Eye (tissue), 1 donor: ENCODE results near the gene KRTAP10-1.

Experiments
- DNase-seq: peaks from one replicate; pipeline ENCODE4 v3.0.0-alpha.2; 2015

KRTAP10-1 gene

DNA sequence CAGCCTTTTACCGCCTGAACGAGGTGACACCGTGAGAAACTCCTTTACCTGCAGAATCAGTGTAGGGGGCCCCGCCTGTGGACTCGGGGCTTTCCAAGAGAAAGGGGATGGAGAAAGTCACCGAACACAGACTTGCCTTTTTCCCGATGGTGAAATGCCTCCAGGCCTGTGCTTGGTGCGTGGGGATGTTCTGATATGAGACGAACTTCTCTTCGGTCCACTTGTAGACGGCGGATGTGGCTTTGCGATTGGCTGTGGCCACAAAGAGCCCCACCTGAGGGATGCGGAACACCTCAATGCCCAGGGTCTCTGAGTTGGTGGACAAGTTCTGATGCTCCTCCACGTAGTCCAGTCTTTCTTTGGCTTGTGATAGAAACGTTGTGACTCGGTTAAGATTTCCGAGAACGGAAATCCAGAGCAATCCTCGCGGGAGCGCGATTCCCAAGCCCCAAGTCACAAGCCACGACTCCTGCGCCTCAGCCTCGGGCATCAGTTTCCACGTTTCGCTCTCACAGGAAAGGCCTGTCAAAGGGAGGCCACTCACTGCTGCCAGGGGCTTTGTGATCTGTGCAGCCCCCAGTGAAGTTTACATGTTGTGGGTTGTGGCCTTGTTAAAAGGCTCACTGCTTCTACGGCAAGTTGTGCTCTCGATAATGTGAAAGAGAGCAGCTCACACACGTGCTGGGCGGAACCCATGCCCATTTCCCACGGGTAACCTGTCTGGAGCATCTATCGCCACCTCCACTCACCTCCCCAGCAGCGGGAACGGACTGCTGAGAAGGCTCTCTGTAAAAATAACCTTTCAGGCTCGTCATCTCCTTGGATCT is 12.6 kb downstream of the KRTAP10-1 start:
- DNase-seq: no peak

DNA sequence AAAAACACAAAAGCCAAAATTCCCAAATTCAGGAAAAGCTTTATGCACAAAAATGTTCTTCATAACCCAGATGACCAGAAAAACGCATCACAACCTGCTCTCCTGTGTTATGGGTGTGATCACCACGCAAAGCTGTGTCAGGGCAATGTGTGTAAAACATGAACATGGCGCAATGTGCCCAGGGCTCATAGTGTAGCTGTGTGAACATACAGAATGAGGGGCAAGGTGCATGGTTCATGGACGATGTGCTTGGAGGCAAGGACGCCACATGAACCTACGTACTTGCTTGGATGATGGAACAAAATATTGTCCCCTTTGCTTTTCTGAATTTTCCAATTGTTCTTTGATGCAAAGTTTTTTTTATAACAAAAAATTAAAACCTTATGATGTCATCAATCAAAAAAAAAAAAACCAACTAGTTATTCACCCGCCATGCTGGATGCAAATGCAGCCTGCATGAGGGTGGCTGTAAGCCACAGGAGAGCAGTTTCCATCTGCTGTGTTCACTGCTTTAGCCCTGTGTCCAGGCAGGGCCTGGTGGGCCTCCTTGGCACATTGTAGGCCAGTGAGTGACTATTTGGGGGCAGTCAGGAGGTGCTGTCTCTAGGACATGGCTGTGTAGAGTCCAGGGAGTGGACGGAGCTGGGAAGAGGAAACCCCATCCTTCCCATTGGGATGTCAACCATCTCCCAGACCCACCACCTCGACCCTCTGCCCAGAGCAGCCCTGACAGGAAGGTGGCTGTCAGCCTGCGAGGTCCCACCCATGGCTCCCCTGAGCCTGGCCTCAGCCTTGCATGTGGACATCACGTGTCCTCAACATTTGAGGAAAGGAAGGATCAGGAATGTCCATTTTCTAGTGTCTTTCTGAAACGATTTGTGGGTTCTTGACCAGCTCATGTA is 13.6 kb downstream of the KRTAP10-1 start:
- DNase-seq: no peak

DNA sequence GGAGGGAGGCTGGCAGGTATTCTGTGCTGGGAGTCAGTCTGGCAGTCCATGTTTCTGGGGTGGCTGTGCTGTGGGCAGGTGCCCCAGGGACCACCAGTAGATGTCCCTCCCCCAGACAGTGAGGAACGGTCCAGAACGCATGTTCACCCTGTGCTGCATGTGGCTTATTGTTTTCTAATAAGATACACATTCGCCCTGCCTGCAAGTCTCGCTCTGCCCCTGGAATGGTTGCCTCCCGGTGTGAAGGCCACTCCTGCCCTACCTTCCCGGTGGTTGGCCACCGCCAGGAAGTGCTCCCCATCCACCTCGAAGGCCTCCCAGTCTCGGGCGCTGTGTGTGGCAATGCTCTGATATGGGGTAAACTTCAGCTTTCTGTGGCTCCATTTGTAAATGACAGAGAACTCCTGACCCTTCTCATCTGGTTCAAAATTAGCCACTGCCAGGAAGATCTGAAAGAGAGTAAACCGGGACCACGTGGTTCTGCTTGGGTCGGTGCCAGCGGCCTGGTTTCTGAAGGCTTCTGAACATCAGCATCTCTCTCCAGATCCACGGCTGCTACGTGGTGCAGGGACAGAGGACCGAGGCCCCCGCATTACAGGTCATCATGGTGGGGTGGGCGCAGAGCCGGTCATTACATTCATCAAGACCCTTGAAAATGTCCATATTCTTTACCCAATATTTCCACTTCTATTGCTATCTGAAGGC is 14.5 kb downstream of the KRTAP10-1 start:
- DNase-seq: no peak

DNA sequence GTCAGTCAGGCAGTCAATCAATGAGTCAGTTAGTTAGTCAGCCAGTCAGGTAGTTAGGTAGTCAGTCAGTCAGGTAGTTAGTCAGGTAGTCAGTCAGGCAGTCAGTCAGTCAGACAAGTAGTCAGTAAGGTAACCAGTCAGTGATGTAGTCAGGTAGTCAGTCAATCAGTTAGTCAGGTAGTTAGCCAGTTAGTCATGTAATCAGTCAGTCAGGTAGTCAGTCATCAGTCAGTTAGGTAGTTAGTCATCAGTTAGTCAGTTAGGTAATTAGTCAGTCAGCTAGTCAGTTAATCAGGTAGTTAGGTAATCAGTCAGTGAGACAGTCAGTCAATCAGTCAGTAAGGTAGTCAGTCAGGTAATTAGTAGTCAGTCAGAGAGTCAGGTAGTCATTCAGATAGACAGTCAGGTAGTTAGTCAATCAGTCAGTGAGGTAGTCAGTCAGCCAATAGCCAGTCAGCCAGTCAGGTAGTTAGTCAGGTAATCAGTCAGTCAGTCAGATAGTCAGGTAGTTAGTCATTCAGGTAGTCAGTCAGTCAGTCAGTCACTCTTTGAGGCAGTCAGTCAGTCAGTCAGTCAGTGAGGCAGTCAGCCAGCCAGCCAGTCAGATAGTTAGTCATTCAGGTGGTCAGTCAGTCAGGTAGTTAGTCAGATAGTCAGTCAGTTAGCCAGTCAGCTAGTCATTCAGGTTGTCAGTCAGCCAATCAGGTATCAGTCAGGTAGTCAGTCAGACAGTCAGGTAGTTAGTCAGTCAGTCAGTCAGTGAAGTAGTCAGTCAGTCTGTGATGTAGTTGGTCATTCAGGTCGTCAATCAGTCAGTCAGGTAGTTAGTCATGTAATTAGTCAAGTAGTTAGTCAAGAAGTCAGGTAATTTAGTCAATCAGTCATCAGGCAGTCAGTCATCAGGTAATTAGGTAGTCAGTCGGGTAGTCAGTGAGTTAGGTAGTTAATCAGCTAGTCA is 15.3 kb downstream of the KRTAP10-1 start:
- DNase-seq: no peak

DNA sequence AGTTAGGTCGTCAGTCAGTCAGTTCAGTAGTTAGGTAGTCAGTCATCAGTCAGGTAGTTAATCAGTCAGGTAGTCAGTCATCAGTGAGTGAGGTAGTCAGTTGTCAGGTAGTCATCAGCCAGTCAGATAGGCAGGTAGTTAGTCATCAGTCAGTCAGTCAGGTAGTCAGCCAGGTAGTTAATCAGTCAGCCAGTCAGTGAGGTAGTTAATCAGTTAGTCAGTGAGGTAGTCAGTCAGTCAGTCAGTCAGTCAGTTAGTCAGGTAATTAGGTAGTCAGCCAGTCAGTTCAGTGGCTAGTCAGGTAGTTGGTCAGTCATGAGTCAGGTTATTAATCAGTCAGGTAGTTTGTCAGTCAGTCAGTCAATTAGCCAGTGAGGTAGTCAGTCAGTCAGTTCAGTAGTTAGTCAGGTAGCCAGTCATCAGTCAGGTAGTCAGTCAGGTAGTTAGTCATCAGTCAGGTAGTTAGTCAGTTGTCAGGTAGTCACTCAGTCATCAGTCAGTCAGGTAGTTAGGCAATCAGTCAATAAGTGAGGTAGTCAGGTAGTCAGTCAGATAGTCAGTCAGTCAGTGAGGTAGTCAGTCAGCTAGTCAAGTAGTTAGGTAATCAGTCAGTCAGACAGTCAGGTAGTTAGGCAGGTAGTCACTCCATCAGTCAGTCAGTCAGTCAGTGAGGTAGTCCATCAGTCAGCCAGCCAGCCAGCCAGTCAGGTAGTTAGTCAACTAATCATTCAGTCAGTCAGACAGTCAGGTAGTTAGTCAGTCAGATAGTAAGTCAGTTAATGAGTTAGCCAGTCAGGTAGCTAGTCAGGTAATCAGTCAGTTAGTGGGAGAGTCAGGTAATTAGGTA is 16.2 kb downstream of the KRTAP10-1 start:
- DNase-seq: no peak

DNA sequence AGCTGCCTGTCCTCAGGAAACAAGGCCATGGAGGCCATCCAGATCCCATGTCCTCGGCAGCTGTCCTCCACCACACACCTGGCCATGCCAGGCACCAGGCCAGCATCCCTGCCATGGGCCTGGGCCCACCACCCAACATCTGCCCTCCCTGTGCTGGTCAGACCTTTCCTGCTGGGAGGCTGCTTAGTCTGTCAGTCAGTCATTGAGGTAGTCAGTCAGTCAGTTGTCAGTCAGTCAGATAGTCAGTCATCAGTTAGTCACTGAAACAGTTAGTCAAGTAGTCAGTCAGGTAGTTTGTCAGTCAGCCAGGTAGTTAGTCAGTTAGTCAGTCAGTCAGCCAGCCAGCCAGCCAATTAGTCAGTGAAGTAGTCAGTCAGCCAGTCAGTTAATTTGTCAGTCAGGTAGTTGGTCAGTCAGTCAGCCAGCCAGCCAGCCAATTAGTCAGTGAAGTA is 17.2 kb downstream of the KRTAP10-1 start:
- DNase-seq: no peak

DNA sequence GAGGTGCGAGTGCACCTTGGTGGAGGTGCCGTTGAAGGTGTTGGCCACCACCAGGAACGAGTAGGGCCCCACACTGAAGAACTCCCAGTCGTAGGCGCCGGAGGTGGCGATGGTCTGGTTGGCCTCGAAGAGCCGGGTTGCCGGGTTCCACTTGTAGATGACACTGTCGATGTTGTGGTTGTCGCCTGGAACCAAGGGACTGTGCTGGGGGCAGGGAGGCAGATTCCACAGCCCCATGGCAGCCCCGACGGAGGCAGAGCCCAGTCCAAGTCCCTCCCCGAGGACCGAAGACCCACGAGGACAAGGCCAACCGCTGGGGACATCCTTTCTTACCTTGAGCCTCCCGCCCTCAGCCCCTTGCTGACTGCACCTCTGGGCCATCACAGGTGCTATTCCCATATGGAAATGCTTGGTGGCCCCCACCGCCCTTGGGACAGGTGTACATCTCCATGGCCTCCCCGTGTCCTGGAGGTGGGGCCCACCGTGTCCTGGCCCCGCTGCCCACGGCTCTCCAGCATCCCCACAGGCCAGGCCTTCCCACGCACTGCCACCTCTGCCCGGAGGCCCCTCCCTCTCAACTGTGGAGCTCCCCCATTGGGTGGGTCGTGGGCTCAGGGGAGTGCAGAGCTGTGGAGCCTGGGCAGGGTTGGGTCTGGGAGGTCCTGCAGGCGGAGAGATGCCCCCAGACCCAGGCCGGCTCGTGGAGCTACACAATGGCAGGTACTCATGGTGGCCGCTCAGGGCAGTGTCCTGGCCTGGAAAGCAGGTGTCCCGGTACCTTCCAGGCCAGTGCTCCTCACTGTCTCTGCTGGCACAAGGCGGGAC is 17.9 kb downstream of the KRTAP10-1 start:
- no peak for DNase-seq

DNA sequence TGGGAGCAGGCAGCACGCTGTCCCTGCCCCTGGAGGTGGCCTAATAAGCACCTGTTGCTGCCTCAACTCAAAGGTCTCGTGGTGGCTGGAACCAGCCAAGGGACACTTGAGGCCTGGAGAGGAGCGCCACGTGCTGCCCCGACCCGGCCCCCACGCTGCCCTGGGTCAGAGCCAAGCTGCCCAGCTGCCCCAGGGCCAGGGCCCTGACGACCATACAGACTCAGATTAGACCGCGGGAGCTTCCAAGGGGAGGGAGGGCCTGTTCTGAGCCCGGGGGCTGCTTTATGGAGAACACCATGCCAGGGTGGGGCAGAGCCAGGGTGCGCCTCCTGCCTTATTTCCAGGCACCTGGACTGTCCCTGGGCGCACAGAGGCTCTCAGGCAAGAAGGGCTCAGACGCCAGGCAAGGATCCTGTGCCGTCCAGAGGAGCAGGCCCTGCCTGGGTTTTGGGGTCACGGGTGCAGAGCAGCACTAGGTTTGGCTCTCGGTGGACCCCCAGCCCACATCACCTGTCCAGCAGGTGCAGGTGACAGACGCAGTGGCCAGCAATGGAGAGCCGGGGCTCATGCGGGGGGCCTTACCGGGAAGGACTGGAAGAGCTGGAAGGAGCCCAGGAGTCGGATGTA is 18.6 kb downstream of the KRTAP10-1 start:
- no peak for DNase-seq

DNA sequence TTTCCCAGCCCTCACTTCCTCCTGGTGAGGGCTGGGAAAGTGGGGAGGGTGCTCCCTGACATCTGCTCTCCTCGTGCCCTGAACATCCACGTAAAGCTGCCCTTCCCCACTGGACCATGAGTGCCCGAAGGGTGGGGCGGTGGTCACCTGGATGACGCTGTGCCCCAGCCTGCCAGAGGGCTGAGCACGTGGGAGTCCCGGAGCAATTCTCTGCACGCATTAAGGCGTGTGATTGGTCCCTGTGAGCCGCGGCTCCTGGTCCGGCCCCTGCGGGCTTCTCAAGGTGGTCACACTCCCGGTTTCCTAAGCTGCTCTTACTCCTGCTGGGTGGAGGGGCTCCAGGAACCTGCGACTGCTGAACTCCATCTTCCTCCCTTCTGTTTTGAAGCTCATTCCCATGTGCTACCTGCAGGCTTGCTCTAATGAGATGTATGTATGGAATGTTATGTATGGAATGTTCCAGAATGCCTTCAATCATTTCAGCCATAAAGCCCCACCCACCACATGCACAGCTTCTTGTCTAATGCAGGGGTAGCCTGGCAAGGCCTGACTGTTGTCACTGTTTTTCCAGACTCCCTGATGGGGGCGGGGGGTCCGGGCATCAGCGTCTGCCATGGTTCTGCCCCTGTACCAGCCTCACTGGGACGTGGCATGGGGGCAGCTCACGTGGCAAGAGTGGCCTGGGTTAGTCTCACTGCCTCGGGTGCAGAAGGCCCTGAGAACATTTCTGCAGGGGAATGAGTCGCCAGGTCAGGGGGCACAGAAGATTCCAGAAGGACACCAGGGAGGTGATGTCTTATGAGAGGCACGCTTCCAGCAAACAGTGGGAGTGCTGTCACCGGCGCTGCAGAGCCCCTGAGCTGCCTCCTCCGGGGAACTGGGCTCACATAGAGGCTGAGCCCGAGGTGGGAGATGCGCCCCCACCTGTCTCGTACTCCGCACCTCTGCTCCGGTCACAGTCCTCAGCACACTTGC is 19.4 kb downstream of the KRTAP10-1 start:
- no peak for DNase-seq

DNA sequence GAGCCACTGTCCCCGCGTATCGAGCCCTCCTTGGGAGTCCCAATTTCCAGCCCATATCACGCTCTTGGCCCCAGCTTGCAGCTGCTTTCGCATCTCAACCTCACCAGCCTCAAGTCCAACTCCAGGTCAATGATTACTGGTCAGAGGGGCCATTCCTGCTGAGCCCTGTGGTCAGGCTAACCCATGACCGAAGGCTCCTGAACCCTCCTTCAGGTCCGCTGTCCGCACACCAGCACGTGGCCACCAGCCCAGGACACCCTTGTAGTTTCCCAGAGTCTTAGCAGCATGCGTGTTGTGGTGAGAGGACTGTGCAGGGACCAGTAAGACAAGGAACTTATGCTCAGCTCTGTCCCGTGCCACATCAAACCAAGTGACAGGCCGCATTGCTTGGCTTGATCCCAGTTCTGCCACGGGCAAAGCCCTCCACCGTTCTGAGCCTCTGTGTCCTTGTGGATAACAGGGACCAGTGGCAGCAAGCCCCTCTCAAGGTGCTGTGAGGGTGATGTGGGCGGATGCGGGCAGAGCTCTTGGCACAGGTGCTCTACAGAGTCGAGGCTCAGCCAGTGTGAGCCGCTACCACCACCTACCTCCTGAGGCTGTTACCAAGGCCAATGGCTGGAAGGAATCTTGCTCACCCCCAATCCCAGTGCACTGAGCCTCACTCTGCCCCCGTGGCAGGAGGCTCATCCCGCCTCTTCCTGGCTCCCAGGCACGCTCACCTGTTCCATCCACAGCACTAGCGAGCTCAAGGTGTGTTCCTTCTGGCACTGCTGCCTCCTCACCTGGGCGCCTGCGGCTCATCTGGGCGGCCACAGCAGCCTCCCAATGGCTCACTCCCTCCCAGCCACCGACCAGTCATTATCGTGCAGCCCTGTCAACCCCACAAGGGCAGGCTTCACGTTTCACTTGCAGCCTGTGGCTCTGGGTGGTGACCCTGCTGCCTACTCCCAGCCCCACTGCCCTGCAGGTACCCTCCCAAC is 20.4 kb downstream of the KRTAP10-1 start:
- DNase-seq: no peak

DNA sequence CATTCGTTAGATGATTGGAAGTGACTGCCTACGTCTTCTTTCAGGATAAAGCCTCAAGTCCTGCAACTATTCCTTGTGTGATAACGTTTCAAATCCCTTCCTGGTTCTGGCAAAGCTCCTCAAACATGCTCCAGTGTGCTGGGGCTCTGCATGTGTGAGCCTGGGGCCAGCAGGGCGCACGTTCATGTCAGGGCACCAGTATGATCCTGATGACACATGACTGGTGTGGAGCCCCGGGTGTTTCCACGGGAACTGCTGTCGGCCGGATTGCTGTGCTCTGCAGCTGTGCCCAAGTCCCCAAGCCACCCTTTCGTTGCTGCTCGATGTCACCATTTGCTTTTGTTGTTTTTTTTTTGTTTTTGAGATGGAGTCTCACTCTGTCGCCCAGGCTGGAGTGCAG is 21.3 kb downstream of the KRTAP10-1 start:
- peak; percentile 78 for DNase-seq

DNA sequence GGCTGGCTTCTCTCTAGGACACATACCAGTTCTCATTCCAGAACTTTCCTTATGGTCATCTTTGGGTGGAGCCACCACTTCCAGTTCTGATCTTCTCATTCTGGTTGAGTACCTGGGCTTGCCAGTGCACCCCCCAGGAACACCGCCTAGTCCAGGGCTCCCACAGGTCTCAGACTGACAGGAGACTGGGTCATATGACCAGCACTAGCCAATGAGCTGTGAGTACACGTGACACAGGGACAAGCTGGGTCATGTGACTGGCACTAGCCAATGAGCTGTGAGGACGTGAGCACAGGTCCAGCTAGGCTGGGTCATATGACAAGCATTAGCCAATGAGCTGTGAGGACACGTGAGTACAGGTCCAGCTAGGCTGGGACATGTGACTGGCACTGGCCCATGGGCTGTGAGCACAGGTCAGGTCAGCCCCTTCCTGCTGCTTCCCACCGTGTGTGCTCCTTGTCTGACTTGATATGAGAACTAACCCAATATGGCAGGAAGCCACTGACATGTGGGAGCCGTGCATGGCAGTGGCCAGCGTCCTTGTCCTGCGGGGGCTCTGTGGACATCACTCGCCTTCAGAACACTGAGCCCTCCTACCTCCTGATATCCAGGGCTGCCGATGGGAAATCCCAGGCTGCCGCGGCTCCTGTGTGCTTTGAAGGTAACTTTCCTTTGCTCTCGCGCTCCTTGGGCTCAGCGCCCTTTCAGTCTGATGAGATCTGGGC is 22.7 kb downstream of the KRTAP10-1 start:
- no peak for DNase-seq

DNA sequence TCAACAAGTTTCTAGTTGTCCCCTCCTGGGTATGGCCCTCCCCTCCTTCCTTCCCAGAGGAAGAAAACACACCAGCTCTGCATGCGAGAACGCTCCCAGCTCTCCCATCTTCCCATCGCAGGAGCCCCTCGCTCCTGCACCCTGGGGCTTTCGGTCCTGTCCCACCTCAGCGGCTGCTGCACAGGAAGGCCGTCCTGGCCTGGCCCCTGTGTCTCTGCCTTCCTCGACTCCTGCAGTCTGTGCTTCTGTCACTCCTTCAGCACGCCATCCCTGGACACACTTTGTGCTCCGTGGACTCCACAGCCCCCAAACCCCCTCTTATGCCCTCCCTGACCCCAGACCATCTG is 23.2 kb downstream of the KRTAP10-1 start:
- DNase-seq: no peak

DNA sequence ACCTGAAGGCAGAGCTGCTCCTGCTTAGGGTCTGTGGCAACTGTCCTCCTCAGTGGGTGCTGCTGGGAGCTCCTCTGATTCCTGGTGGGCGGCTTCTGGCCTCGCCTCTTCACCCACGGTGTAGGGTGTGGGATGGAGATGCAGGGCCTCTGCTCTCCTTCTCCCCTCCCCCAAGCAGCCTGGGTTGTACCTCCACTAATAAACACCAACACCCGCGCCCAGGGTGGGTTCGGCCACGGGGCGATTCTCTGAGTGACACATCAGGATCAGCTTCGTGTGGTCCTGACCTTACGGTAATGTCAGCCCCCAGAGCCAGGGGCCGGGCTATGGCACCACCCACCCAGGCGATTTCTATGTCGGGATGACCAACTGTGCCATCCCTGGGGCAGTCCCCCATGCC is 23.7 kb downstream of the KRTAP10-1 start:
- no peak for DNase-seq

DNA sequence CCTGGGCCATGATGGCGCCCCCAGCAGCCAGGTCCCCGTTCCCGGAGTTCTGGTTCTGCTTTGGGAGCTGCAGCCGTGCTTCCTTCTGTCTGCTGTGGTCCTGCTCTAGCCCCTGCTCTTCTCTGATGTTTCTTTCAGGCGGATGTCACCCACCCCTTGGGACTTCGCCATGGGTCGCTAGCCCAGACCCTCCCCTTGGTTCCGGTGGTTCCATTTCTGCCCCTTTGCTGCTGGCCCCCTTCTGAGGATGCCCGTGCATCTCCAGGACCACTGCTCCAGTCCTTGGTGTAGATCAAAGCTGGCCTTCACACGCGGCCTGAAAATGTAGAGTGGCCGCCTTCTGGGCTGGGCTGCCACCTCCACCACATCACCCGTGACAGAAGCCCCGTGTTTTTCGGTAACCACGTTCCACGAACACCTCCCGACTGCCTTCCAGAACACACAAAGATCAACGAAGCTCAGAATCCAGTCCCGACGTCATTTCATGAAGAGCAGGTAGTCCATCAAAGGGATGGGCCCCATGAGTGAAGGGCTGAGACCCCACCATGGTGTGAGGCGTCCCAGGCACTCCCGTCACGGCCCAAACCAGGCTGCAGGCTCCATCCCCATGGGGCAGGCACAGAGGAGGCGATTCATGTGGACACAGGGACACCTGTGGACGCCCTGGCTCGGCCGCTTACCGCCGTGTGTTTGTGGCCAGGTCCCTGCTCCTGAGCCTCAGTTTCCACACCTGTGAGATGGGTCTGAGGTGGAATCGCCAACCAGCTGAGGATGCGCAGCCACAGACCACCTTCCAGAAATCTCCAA is 24.4 kb downstream of the KRTAP10-1 start:
- no peak for DNase-seq
